ENCODE results near the gene ENAH. TPM values are rescaled to one million over a fixed set of nuclear protein-coding genes. Genes with fewer than 3 reads are reported as not detected.
A peak's percentile ranks its signal among the peaks of the same experiment; 100 is the strongest.

ENAH gene
- total RNA-seq, 1 experiment from 2014 or later: 285 TPM

- no peak overlapping the region for H3T11ph ChIP-seq (ENCODE audit: low read length)
- Mint-ChIP-seq H3K4me3 (no peak overlapping the region), H3K4me1 (no peaks in the 10 kb centered on the region), H3K27ac (peak overlapping the region in 1 of 3 experiments; percentile 59; a peak in 1 of 7 replicates), H3K36me3 (ENCODE audit: insufficient read depth in 1 of 3, low read depth in 3 of 3) (no peaks in the 10 kb centered on the region), H3K27me3 (ENCODE audit: low read depth) (no peaks in the 10 kb centered on the region), H3K9me3 (no peaks in the 10 kb centered on the region)
- H3K56ac ChIP-seq (ENCODE audit: insufficient read length, low read depth, low read length): no peak overlapping the region
- H4K20me1 ChIP-seq (ENCODE audit: control insufficient read depth, insufficient read depth, insufficient read length): no peaks in the 10 kb centered on the region
- H3K27ac ChIP-seq (ENCODE audit: insufficient read length, low read depth, low read length): no peak overlapping the region
- no peak overlapping the region for H3K18ac ChIP-seq (ENCODE audit: insufficient read length, low read depth, low read length)
- H3K4me2 ChIP-seq (ENCODE audit: insufficient read depth, insufficient read length, low read length): no peak overlapping the region
- no peak overlapping the region for H2BK15ac ChIP-seq (ENCODE audit: low read depth, low read length)
- H4K91ac ChIP-seq (ENCODE audit: insufficient read length, low read depth, low read length): no peak overlapping the region
- H4K8ac ChIP-seq (replicated peaks; ENCODE audit: insufficient read length, low read depth, low read length): no peak overlapping the region
- TF ChIP-seq, protein P1, sequence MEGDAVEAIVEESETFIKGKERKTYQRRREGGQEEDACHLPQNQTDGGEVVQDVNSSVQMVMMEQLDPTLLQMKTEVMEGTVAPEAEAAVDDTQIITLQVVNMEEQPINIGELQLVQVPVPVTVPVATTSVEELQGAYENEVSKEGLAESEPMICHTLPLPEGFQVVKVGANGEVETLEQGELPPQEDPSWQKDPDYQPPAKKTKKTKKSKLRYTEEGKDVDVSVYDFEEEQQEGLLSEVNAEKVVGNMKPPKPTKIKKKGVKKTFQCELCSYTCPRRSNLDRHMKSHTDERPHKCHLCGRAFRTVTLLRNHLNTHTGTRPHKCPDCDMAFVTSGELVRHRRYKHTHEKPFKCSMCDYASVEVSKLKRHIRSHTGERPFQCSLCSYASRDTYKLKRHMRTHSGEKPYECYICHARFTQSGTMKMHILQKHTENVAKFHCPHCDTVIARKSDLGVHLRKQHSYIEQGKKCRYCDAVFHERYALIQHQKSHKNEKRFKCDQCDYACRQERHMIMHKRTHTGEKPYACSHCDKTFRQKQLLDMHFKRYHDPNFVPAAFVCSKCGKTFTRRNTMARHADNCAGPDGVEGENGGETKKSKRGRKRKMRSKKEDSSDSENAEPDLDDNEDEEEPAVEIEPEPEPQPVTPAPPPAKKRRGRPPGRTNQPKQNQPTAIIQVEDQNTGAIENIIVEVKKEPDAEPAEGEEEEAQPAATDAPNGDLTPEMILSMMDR (conservative IDR thresholded peaks at IDR 0.05): no peak
- H3K9ac ChIP-seq (ENCODE audit: extremely low read depth, insufficient read length, low read length): no peak overlapping the region
- H3K79me1 ChIP-seq (ENCODE audit: insufficient read depth, low read depth, low read length, poor library complexity, severe bottlenecking): no peaks in the 10 kb centered on the region
- H3K27me3 ChIP-seq (ENCODE audit: insufficient read depth, low read length): peaks cover 2% of the 10 kb centered on the region; the same call in 1 of the 2 replicates
- H2BK5ac ChIP-seq (ENCODE audit: insufficient read length, low read length): no peak overlapping the region
- H3K4me1 ChIP-seq (ENCODE audit: insufficient read depth, low read length): no peaks in the 10 kb centered on the region
- no peak overlapping the region for H2BK12ac ChIP-seq (ENCODE audit: insufficient read length, low read depth, low read length)
- no peaks in the 10 kb centered on the region for H3K79me2 ChIP-seq (ENCODE audit: insufficient read depth, low read length)
- no peak overlapping the region for H3K14ac ChIP-seq (ENCODE audit: insufficient read depth, low read length)
- no peaks in the 10 kb centered on the region for H3K23me2 ChIP-seq (ENCODE audit: insufficient read length, low read depth, low read length, poor library complexity, severe bottlenecking)
- no CpG with 5 or more reads among the region's 4 CpGs for WGBS (ENCODE audit: extremely low coverage, insufficient read length, low lambda C conversion rate)
- no peak overlapping the region for H2AFZ ChIP-seq (ENCODE audit: low read length)
- no peak overlapping the region for H2AK5ac ChIP-seq (ENCODE audit: insufficient read length, low read length)
- no peak overlapping the region for H4K5ac ChIP-seq (ENCODE audit: insufficient read length, low read depth, low read length)
- H3K4ac ChIP-seq (ENCODE audit: low read depth, low read length): no peak overlapping the region
- no peaks in the 10 kb centered on the region for H3K9me3 ChIP-seq (ENCODE audit: control insufficient read depth, low read depth, low read length)
- no peak for DNase-seq
- no peak overlapping the region for H2BK120ac ChIP-seq (ENCODE audit: low read depth, low read length, poor library complexity, severe bottlenecking)
- H3K23ac ChIP-seq (ENCODE audit: insufficient read length, low read depth, low read length): no peak overlapping the region
- H2BK20ac ChIP-seq (ENCODE audit: low read depth, low read length, poor library complexity, severe bottlenecking): no peak overlapping the region
These were observed 14.4 kb upstream of the ENAH start for GRCh38 chr1:225667362-225667761.
